Mesenchymal stem cell (in vitro differentiated cells and primary cell): ENCODE results near the gene SNRPB2.

Source experiments
- DNase-seq: peaks from one replicate; pipeline ENCODE4 v3.0.0-alpha.2; 2013
- H2AFZ ChIP-seq: one replicate; pipeline ENCODE4 v1.6.1; 2013; ENCODE audit warnings: low read depth, mild to moderate bottlenecking, control low read depth, inconsistent platforms, low read length, moderate library complexity
- H2AK5ac ChIP-seq: 2 replicates; pipeline ENCODE4 v1.6.1; 2013; ENCODE audit warnings: low read length, moderate library complexity, mild to moderate bottlenecking, inconsistent platforms; ENCODE audit not compliant: severe bottlenecking
- H2BK120ac ChIP-seq: one replicate; pipeline ENCODE4 v1.6.1; 2013; ENCODE audit warnings: low read depth, mild to moderate bottlenecking, inconsistent platforms, low read length, moderate library complexity
- H2BK12ac ChIP-seq, 2 experiments: one replicate each; pipeline ENCODE4 v1.6.1; 2013; ENCODE audit warnings: inconsistent platforms in 2 of 2, low read length in 2 of 2, mild to moderate bottlenecking in 2 of 2, moderate library complexity in 2 of 2, control low read depth in 1 of 2
- H2BK15ac ChIP-seq: one replicate; pipeline ENCODE4 v1.6.1; 2013; ENCODE audit warnings: mild to moderate bottlenecking, low read depth, inconsistent platforms; ENCODE audit not compliant: poor library complexity, severe bottlenecking
- H2BK5ac ChIP-seq: 2 replicates; pipeline ENCODE4 v1.6.1; 2013; ENCODE audit warnings: low read depth, mild to moderate bottlenecking, low read length, control low read depth, inconsistent platforms; ENCODE audit not compliant: poor library complexity, severe bottlenecking
- H3K14ac ChIP-seq, 2 experiments: one replicate each; pipeline ENCODE4 v1.6.1; 2013; ENCODE audit warnings: inconsistent platforms in 2 of 2, low read length in 2 of 2, control low read depth in 1 of 2, mild to moderate bottlenecking in 1 of 2, moderate library complexity in 1 of 2
- H3K18ac ChIP-seq, 2 experiments: one replicate each; pipeline ENCODE4 v1.6.1; 2013; ENCODE audit warnings: inconsistent platforms in 2 of 2, low read length in 2 of 2, control low read depth in 1 of 2, low read depth in 1 of 2, mild to moderate bottlenecking in 1 of 2
- H3K23ac ChIP-seq, 2 experiments: one replicate each; pipeline ENCODE4 v1.6.1; 2013; ENCODE audit warnings: inconsistent platforms in 2 of 2, low read length in 2 of 2, mild to moderate bottlenecking in 2 of 2, moderate library complexity in 2 of 2, control low read depth in 1 of 2
- H3K27ac ChIP-seq: 2 replicates; pipeline ENCODE4 v1.5.1; 2013; ENCODE audit warnings: mild to moderate bottlenecking, moderate library complexity, low read length, control low read depth, inconsistent platforms; ENCODE audit not compliant: poor library complexity, severe bottlenecking
- H3K27me3 ChIP-seq, 2 experiments: 2 replicates each; pipeline versions ENCODE4 v1.6.1 to v1.7.0; 2013; ENCODE audit warnings: low read length in 2 of 2, mild to moderate bottlenecking in 2 of 2, moderate library complexity in 2 of 2, control low read depth in 1 of 2, inconsistent platforms in 1 of 2; ENCODE audit not compliant: control insufficient read depth in 1 of 2, insufficient read depth in 1 of 2
- H3K36me3 ChIP-seq, 2 experiments: 2 replicates each; pipeline versions ENCODE4 v1.6.1 to v1.7.0; 2013; ENCODE audit warnings: low read length in 2 of 2, control low read depth in 1 of 2, inconsistent platforms in 1 of 2, low read depth in 1 of 2, mild to moderate bottlenecking in 1 of 2; ENCODE audit not compliant: insufficient read depth in 2 of 2, control insufficient read depth in 1 of 2
- H3K4ac ChIP-seq, 2 experiments: one replicate each; pipeline ENCODE4 v1.6.1; 2013; ENCODE audit warnings: inconsistent platforms in 2 of 2, low read length in 2 of 2, mild to moderate bottlenecking in 2 of 2, moderate library complexity in 2 of 2, control low read depth in 1 of 2, low read depth in 1 of 2
- H3K4me1 ChIP-seq: 2 replicates; pipeline ENCODE4 v1.6.1; 2013; ENCODE audit warnings: low read depth, low read length, control low read depth; ENCODE audit not compliant: control insufficient read depth, insufficient read depth
- H3K4me2 ChIP-seq: 2 replicates; pipeline ENCODE4 v1.6.1; 2013; ENCODE audit warnings: low read length, mild to moderate bottlenecking, inconsistent platforms; ENCODE audit not compliant: poor library complexity, severe bottlenecking
- H3K4me3 ChIP-seq, 2 experiments: 2 replicates each; pipeline versions ENCODE4 v1.5.1 to v1.7.0; 2013; ENCODE audit warnings: low read length in 2 of 2, mild to moderate bottlenecking in 2 of 2, control low read depth in 1 of 2, low read depth in 1 of 2; ENCODE audit not compliant: insufficient read depth in 1 of 2
- H3K79me1 ChIP-seq: replicated peaks from 2 replicates; pipeline ENCODE4 v1.6.1; 2013; ENCODE audit warnings: mild to moderate bottlenecking, control low read depth, low read length, inconsistent platforms; ENCODE audit not compliant: poor library complexity, severe bottlenecking
- H3K9ac ChIP-seq: 2 replicates; pipeline ENCODE4 v1.7.0; 2013; ENCODE audit warnings: mild to moderate bottlenecking, low read length, moderate library complexity
- H3K9me3 ChIP-seq: 2 replicates; pipeline ENCODE4 v1.7.0; 2013; ENCODE audit warnings: mild to moderate bottlenecking, low read length; ENCODE audit not compliant: control insufficient read depth
- H4K8ac ChIP-seq: one replicate; pipeline ENCODE4 v1.6.1; 2013; ENCODE audit warnings: inconsistent platforms, mild to moderate bottlenecking, low read length, moderate library complexity
- H4K91ac ChIP-seq: one replicate; pipeline ENCODE4 v1.6.1; 2013; ENCODE audit warnings: mild to moderate bottlenecking, low read length, inconsistent platforms
- WGBS: methylation state at CpG from one replicate; pipeline ENCODE4 v1.1.7; 2013; ENCODE audit warnings: mixed read lengths; 5-methylcytosine and 5-hydroxymethylcytosine counted together

The SNRPB2 gene

DNA sequence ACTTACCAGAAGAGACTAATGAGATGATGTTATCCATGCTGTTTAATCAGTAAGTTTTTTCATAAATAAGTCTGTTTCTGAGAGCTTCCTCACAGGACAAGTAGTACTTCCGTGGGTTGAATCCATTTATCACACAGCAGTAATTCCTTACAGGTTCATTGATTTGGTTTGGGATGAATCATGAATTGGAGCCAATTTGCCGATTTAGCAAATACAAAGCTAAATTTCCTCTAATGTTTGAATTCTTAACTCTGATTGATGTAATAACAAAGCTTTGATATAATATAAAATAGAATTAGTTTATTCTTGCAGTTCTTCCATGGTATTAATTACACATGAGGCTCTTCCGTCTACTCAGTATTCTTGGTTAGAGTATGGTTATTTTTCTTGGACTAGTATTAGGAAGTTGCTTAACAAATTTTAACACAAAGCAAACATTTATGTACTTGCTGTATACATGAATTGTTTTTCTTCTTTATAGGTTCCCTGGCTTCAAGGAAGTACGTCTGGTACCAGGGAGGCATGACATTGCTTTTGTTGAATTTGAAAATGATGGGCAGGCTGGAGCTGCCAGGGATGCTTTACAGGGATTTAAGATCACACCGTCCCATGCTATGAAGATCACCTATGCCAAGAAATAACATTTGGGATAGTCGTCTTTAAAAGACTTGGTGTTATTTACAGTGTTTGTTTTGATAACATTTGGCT is 10.7 kb downstream of the SNRPB2 start:
- no peaks in the 10 kb centered on the region for H3K27me3 ChIP-seq
- H3K18ac ChIP-seq, result no peak overlapping the region
- no peak overlapping the region for H2BK120ac ChIP-seq
- 94% methylated on average over 3 of the region's 6 CpGs for WGBS
- H2AFZ ChIP-seq, result no peak overlapping the region
- no peak overlapping the region for H3K4me2 ChIP-seq
- H4K8ac ChIP-seq, result no peak overlapping the region
- no peak overlapping the region for H3K14ac ChIP-seq
- H4K91ac ChIP-seq, result no peak overlapping the region
- no peak overlapping the region for H2AK5ac ChIP-seq
- no peak overlapping the region for H3K4ac ChIP-seq
- no peak overlapping the region for H2BK5ac ChIP-seq
- no peak overlapping the region for H3K4me3 ChIP-seq
- no peak for DNase-seq
- no peak overlapping the region for H2BK12ac ChIP-seq
- H3K9ac ChIP-seq, result no peak overlapping the region
- no peak overlapping the region for H2BK15ac ChIP-seq
- no peaks in the 10 kb centered on the region for H3K4me1 ChIP-seq
- no peaks in the 10 kb centered on the region for H3K9me3 ChIP-seq
- H3K79me1 ChIP-seq, result peaks cover 6% of the 10 kb centered on the region
- peaks cover 6 to 64% of the 10 kb centered on the region in 2 experiments for H3K36me3 ChIP-seq
- H3K27ac ChIP-seq, result no peak overlapping the region
- H3K23ac ChIP-seq, result no peak overlapping the region

DNA sequence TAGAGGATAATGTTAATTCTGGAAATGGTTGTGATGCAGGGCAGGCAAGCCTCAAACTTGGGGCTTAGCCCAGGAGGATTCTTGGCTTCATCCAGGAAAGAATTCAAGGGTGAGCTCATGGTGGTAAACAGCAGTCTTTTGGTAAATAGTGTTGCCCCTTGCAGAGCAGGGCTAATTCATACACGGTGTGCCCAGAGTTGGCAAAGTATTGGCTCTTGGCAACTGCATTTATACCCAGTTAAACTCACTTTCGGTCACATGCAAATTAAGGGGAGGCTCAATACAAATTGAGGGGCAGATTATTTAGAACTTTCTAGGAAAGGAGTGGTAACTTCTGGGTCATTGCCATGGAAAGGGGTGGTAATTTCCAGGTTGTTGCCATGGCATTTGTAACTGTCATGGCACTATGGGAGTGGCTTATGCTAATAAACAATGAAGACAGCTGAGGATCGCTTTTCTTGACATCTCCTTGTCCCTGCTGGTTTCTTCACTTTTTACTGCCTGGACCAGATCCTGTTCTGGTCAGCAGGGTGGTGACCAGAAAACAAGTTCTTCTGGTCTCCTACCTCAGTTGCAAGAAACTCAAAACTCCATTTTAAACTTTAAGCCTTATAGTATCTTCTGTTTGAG is 14.5 kb downstream of the SNRPB2 start:
- no peak overlapping the region for H3K14ac ChIP-seq
- no peak overlapping the region for H3K18ac ChIP-seq
- H3K27me3 ChIP-seq, result no peaks in the 10 kb centered on the region
- H3K79me1 ChIP-seq, result no peaks in the 10 kb centered on the region
- H3K4me3 ChIP-seq, result no peak overlapping the region
- no peak overlapping the region for H2BK120ac ChIP-seq
- no peak overlapping the region for H3K4ac ChIP-seq
- no peak overlapping the region for H2BK15ac ChIP-seq
- no peak overlapping the region for H2AFZ ChIP-seq
- no peaks in the 10 kb centered on the region for H3K9me3 ChIP-seq
- H3K23ac ChIP-seq, result no peak overlapping the region
- H2BK5ac ChIP-seq, result no peak overlapping the region
- H3K9ac ChIP-seq, result no peak overlapping the region
- 85% methylated on average over 3 of the region's 3 CpGs for WGBS
- peaks cover 2 to 33% of the 10 kb centered on the region in 2 experiments for H3K36me3 ChIP-seq
- no peak overlapping the region for H4K91ac ChIP-seq
- no peak overlapping the region for H2AK5ac ChIP-seq
- H3K27ac ChIP-seq, result no peak overlapping the region
- no peak overlapping the region for H4K8ac ChIP-seq
- H3K4me2 ChIP-seq, result no peak overlapping the region
- H2BK12ac ChIP-seq, result no peak overlapping the region
- DNase-seq, result no peak
- H3K4me1 ChIP-seq, result no peaks in the 10 kb centered on the region

- Histone ChIP-seq H3K79me1 (no peaks in the 10 kb centered on the region), H3K4me3 (no peak overlapping the region), H3K27me3 (no peaks in the 10 kb centered on the region), H2BK5ac (no peak overlapping the region), H4K8ac (no peak overlapping the region), H4K91ac (no peak overlapping the region), H3K4me1 (no peaks in the 10 kb centered on the region), H2BK120ac (no peak overlapping the region), H3K18ac (no peak overlapping the region), H2BK15ac (no peak overlapping the region), H2BK12ac (no peak overlapping the region), H3K9me3 (no peaks in the 10 kb centered on the region), H3K4ac (no peak overlapping the region), H3K36me3 (peaks cover 2 to 24% of the 10 kb centered on the region in 2 experiments), H3K4me2 (no peak overlapping the region), H3K9ac (no peak overlapping the region), H3K23ac (no peak overlapping the region), H2AK5ac (no peak overlapping the region), H3K14ac (no peak overlapping the region), H3K27ac (no peak overlapping the region), H2AFZ (no peak overlapping the region)
- no peak for DNase-seq
- 81% methylated on average over 3 of the region's 5 CpGs for WGBS
Measured at GRCh38 chr20:16745204-16745603, 15.4 kb downstream of the SNRPB2 start.

DNA sequence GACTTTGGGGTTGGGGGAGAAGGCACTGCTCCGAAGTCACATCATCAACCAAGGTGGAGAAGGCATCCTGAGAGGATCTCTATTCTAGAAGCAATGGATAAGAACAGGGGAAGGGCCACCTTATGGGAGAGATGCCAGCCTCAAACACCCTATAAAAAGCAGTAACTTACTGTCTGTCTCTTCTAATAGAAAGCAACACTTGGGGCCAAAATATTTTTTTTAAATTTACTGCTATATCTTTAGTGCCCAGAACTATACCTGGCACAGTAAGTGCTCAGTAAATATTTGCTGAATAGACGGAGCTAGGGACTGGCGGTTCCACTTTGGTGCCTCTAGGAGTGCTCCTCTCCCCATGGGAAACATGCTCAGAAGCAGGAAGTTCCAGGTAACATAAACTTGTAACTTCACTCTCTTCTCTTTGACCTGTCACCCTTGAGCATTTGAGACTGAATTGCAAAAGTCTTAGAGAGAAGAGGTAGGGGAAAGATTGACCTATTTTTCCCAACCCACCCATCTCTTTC is 17.5 kb downstream of the SNRPB2 start:
- H3K4me2 ChIP-seq, result no peak overlapping the region
- H3K9ac ChIP-seq, result no peak overlapping the region
- H3K79me1 ChIP-seq, result no peaks in the 10 kb centered on the region
- no peak overlapping the region for H2BK120ac ChIP-seq
- no peak for DNase-seq
- H2BK5ac ChIP-seq, result no peak overlapping the region
- no peak overlapping the region for H2BK12ac ChIP-seq
- H4K8ac ChIP-seq, result no peak overlapping the region
- H4K91ac ChIP-seq, result no peak overlapping the region
- H3K27me3 ChIP-seq, result no peaks in the 10 kb centered on the region
- peaks cover 0 to 2% of the 10 kb centered on the region in 2 experiments for H3K36me3 ChIP-seq
- H2AFZ ChIP-seq, result no peak overlapping the region
- no peak overlapping the region for H3K23ac ChIP-seq
- H3K27ac ChIP-seq, result no peak overlapping the region
- no peak overlapping the region for H2AK5ac ChIP-seq
- WGBS, result 41% methylated on average over 3 of the region's 3 CpGs
- no peak overlapping the region for H3K14ac ChIP-seq
- H3K4me3 ChIP-seq, result no peak overlapping the region
- H3K4me1 ChIP-seq, result no peaks in the 10 kb centered on the region
- no peak overlapping the region for H3K18ac ChIP-seq
- H2BK15ac ChIP-seq, result no peak overlapping the region
- H3K4ac ChIP-seq, result no peak overlapping the region
- H3K9me3 ChIP-seq, result no peaks in the 10 kb centered on the region
